Activated B cell treated with CpG ODN at 0.5 μM for 24 hours (primary cell): Measurements from ENCODE around the gene CBX5. TPM values are rescaled to one million over a fixed set of nuclear protein-coding genes. Genes with fewer than 3 reads are reported as not detected.

Source experiments
- ATAC-seq: fragments of 200-7000 bp; cut with Tn5 transposase; one replicate; pipeline ENCODE4 v1.10.0; 2021; ENCODE audit warnings: low read depth, mild to moderate bottlenecking, moderate library complexity
- CTCF ChIA-PET: fragments of 350-600 bp; sonication (Branson Sonifier 250); formaldehyde crosslinking; loops from one replicate; lab custom pipeline; 2021; ENCODE audit warnings: antibody characterized with exemption; lab: Charles Lee
- POLR2A ChIA-PET: fragments of 350-600 bp; sonication (Branson Sonifier 250); formaldehyde crosslinking; loops from one replicate; lab custom pipeline; 2021; ENCODE audit warnings: antibody characterized with exemption; lab: Charles Lee
- DNase-seq: peaks from one replicate; pipeline ENCODE4 v3.0.0; 2022
- H3K27ac Mint-ChIP-seq: one replicate; pipeline ENCODE4 v1.8.0; 2020; ENCODE audit warnings: mixed read lengths
- H3K27me3 Mint-ChIP-seq: one replicate; pipeline ENCODE4 v1.8.0; 2021; ENCODE audit warnings: mixed read lengths
- H3K36me3 Mint-ChIP-seq: one replicate; pipeline ENCODE4 v1.8.0; 2021; ENCODE audit warnings: low read depth, mixed read lengths
- H3K4me1 Mint-ChIP-seq: one replicate; pipeline ENCODE4 v1.8.0; 2021; ENCODE audit warnings: mixed read lengths
- H3K4me3 Mint-ChIP-seq: one replicate; pipeline ENCODE4 v1.8.0; 2020; ENCODE audit warnings: mild to moderate bottlenecking, mixed read lengths
- H3K9me3 Mint-ChIP-seq: one replicate; pipeline ENCODE4 v1.8.0; 2020; ENCODE audit warnings: mixed read lengths
- CTCF ChIP-seq: fragments of 200-600 bp; IDR thresholded peaks from one replicate; pipeline ENCODE4 v1.8.0; 2022; ENCODE audit warnings: antibody characterized with exemption, mild to moderate bottlenecking
- intact Hi-C: fragments of 100-400 bp; cut with micrococcal nuclease; formaldehyde crosslinking; loops from one replicate; pipeline ENCODE4 v1.15.1; 2024
- total RNA-seq: library from RNA; stranded (reverse); gene quantifications from 2 replicates; pipeline ENCODE4 v1.2.3, GENCODE V29; 2022

CBX5 gene
- total RNA-seq, 1 donor from 2014 or later, result 77.3 TPM

- H3K36me3 Mint-ChIP-seq, result no peaks in the 10 kb centered on the region
- H3K27ac Mint-ChIP-seq, result no peak overlapping the region
- intact Hi-C loops, result loop anchor here (5.0 to 10.0 kb wide), 2 partner anchors 511 to 888 kb away; partner anchors contain the start of gene AAAS
- peaks cover 9% of the 10 kb centered on the region for H3K27me3 Mint-ChIP-seq
- no peaks in the 10 kb centered on the region for H3K9me3 Mint-ChIP-seq
- H3K4me3 Mint-ChIP-seq, result no peak overlapping the region
- ChIA-PET POLR2A (interaction anchor here (0.5 to 0.6 kb wide), 2 partner anchors 47 to 518 kb away, joined by 3 to 4 read pairs; no protein-coding TSS in a partner anchor), CTCF (interaction anchor here (0.5 to 2.0 kb wide), 2 partner anchors 19 to 24 kb away, joined by 3 to 5 read pairs; partner anchors contain the start of gene SMUG1)
- DNase-seq (no peak), ATAC-seq (no peak)
- TF ChIP-seq CTCF, result no peak
- H3K4me1 Mint-ChIP-seq, result peaks cover 39% of the 10 kb centered on the region
Observed at GRCh38 chr12:54213079-54213478, 66.8 kb downstream of the CBX5 start.

DNA sequence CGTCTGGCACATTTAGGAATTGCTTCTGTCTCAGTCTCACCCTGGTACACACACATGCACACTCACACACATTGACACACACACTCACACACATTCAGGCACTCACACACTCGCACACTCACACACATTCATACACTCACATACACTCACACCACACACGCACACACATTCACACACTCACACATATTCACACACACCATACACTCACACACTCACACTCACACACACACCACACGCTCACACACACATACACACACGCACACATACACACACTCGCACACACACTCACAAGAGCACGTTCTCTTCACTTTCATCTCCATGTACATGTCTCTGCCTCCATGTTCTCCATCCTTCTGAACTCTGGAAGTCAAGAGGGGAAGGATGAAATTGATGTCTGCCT is 68.0 kb downstream of the CBX5 start:
- no peak for TF ChIP-seq CTCF
- Mint-ChIP-seq H3K27ac (no peak overlapping the region), H3K9me3 (no peaks in the 10 kb centered on the region), H3K4me3 (no peak overlapping the region), H3K4me1 (peaks cover 32% of the 10 kb centered on the region), H3K36me3 (no peaks in the 10 kb centered on the region), H3K27me3 (peaks cover 16% of the 10 kb centered on the region)
- no peak for DNase-seq
- intact Hi-C loops, result loop anchor here (5.0 to 10.0 kb wide), 2 partner anchors 510 to 887 kb away; partner anchors contain the start of gene AAAS
- ChIA-PET POLR2A (no interaction called here), CTCF (interaction anchor here (0.7 to 1.5 kb wide), 2 partner anchors 10 to 206 kb away, joined by 3 to 6 read pairs; no protein-coding TSS in a partner anchor)
- no peak for ATAC-seq

GRCh38 chr12:54210400-54210790 is 69.5 kb downstream of the CBX5 start:
- ATAC-seq (no peak), DNase-seq (no peak)
- no peak for TF ChIP-seq CTCF
- ChIA-PET CTCF (interaction anchor here (1.2 to 1.5 kb wide), 2 partner anchors 9 to 19 kb away, joined by 3 to 6 read pairs; no protein-coding TSS in a partner anchor), POLR2A (no interaction called here)
- H3K36me3 Mint-ChIP-seq, result no peaks in the 10 kb centered on the region
- H3K27me3 Mint-ChIP-seq, result peaks cover 20% of the 10 kb centered on the region
- H3K27ac Mint-ChIP-seq, result no peak overlapping the region
- no peak overlapping the region for H3K4me3 Mint-ChIP-seq
- intact Hi-C loops, result loop anchor here (5.0 to 10.0 kb wide), 2 partner anchors 508 to 886 kb away; partner anchors contain the start of gene AAAS
- H3K4me1 Mint-ChIP-seq, result peaks cover 16% of the 10 kb centered on the region
- H3K9me3 Mint-ChIP-seq, result no peaks in the 10 kb centered on the region

DNA sequence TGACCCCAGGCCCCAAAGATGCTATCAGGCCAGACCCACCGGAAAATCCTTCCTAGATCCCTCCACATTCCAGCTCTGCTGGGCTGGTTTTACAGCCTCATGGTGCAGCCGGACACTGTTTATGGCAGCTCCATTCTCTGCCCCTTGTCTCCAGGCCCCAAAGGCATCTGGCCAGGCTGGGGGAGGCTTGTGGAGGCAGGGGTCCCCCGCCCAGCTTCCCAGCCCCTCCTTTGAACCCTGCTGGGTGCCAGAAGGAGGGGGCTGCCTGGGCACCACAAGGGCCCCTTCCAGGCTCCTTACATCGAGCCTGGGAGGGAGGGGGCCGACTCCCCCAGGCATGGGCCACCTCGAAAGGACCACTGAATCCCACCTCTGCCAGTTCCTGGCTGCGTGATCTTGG is 71.3 kb downstream of the CBX5 start:
- Mint-ChIP-seq H3K27ac (no peak overlapping the region), H3K4me1 (peaks cover 4% of the 10 kb centered on the region), H3K27me3 (peaks cover 31% of the 10 kb centered on the region), H3K4me3 (no peak overlapping the region), H3K9me3 (no peaks in the 10 kb centered on the region), H3K36me3 (no peaks in the 10 kb centered on the region)
- POLR2A ChIA-PET, result interaction anchor here (0.8 to 1.6 kb wide), 2 partner anchors 154 to 176 kb away, joined by 5 to 7 read pairs; partner anchors contain the start of gene HOXC5
- CTCF ChIA-PET, result interaction anchor here (0.9 to 5.7 kb wide), 9 partner anchors 18 to 209 kb away, joined by 3 to 66 read pairs (median 6); partner anchors contain the start of genes HOXC5, HOXC9 and SMUG1
- intact Hi-C loops, result loop anchor here (1.0 kb wide), 1 partner anchor 417 kb away; no protein-coding TSS in a partner anchor
- no peak for TF ChIP-seq CTCF
- ATAC-seq (no peak), DNase-seq (no peak)
